SK-N-SH treated with all-trans-retinoic acid at 6 μM for 48 hours (cell line): ENCODE measurements around the gene TIGD6.

ENCODE experiments used
- ATAC-seq: fragments of 200-7000 bp; cut with Tn5 transposase; 3 replicates; pipeline ENCODE4 v1.9.1; 2020; ENCODE audit warnings: mild to moderate bottlenecking, moderate library complexity
- ARNTL ChIP-seq: fragments of 450-650 bp; formaldehyde crosslinking; IDR thresholded peaks from 2 replicates; pipeline ENCODE4 v1.5.0; 2020; ENCODE audit warnings: low read depth, mild to moderate bottlenecking, moderate library complexity, borderline replicate concordance
- BACH2 ChIP-seq: fragments of 250-450 bp; sonication (Bioruptor Pico); IDR thresholded peaks from 2 replicates; pipeline ENCODE4 v1.9.0; 2021; ENCODE audit warnings: mild to moderate bottlenecking, borderline replicate concordance
- CREB5 ChIP-seq: fragments of 250-450 bp; sonication (Bioruptor Pico); IDR thresholded peaks from 2 replicates; pipeline ENCODE4 v1.5.1; 2020; ENCODE audit warnings: low read depth, mild to moderate bottlenecking, moderate library complexity
- CSRNP3 ChIP-seq: fragments of 250-450 bp; sonication (Bioruptor Pico); IDR thresholded peaks from 2 replicates; pipeline ENCODE4 v1.5.1; 2021; ENCODE audit warnings: mild to moderate bottlenecking, moderate library complexity
- GLIS3 ChIP-seq: fragments of 250-450 bp; sonication (Bioruptor Pico); IDR thresholded peaks from 2 replicates; pipeline ENCODE4 v1.5.0; 2020; ENCODE audit warnings: mild to moderate bottlenecking, moderate library complexity
- OSR1 ChIP-seq: fragments of 250-450 bp; sonication (Bioruptor Pico); IDR thresholded peaks from 2 replicates; pipeline ENCODE4 v1.8.0; 2022; ENCODE audit warnings: moderate library complexity, mild to moderate bottlenecking, inconsistent platforms
- PATZ1 ChIP-seq: fragments of 250-450 bp; sonication (Bioruptor Pico); IDR thresholded peaks from 2 replicates; pipeline ENCODE4 v1.8.0; 2020; ENCODE audit warnings: mild to moderate bottlenecking, moderate library complexity, borderline replicate concordance
- PPARA ChIP-seq: fragments of 250-450 bp; sonication (Bioruptor Pico); IDR thresholded peaks from 2 replicates; pipeline ENCODE4 v1.5.0; 2020; ENCODE audit warnings: mild to moderate bottlenecking, borderline replicate concordance
- RARB ChIP-seq: fragments of 250-450 bp; sonication (Bioruptor Pico); IDR thresholded peaks from 2 replicates; pipeline ENCODE4 v1.8.0; 2021; ENCODE audit warnings: mild to moderate bottlenecking, moderate library complexity
- SNAI2 ChIP-seq: fragments of 250-450 bp; sonication (Bioruptor Pico); IDR thresholded peaks from 2 replicates; pipeline ENCODE4 v1.5.0; 2020; ENCODE audit warnings: mild to moderate bottlenecking, moderate library complexity
- TCF4 ChIP-seq: fragments of 250-450 bp; sonication (Bioruptor Pico); IDR thresholded peaks from 2 replicates; pipeline ENCODE4 v1.8.0; 2021; ENCODE audit warnings: mild to moderate bottlenecking, moderate library complexity, borderline replicate concordance
- TOX ChIP-seq: fragments of 250-450 bp; sonication (Bioruptor Pico); IDR thresholded peaks from 2 replicates; pipeline ENCODE4 v1.8.0; 2021; ENCODE audit warnings: mild to moderate bottlenecking, moderate library complexity, borderline replicate concordance
- ZC3H10 ChIP-seq: fragments of 250-450 bp; sonication (Bioruptor Pico); IDR thresholded peaks from 2 replicates; pipeline ENCODE4 v1.5.1; 2021; ENCODE audit warnings: mild to moderate bottlenecking, moderate library complexity
- ZFP30 ChIP-seq: fragments of 450-650 bp; formaldehyde crosslinking; IDR thresholded peaks from 2 replicates; pipeline ENCODE4 v1.5.0; 2022; ENCODE audit warnings: mild to moderate bottlenecking, moderate library complexity
- ZNF565 ChIP-seq: fragments of 450-650 bp; formaldehyde crosslinking; conservative IDR thresholded peaks from 2 replicates; pipeline ENCODE4 v1.5.0; 2020; ENCODE audit warnings: low read depth, mild to moderate bottlenecking, moderate library complexity
- ZNF70 ChIP-seq: fragments of 450-650 bp; formaldehyde crosslinking; IDR thresholded peaks from 2 replicates; pipeline ENCODE4 v1.5.0; 2020; ENCODE audit warnings: mild to moderate bottlenecking, moderate library complexity
- ZNF8 ChIP-seq: fragments of 450-650 bp; formaldehyde crosslinking; IDR thresholded peaks from 2 replicates; pipeline ENCODE4 v1.5.0; 2020; ENCODE audit warnings: mild to moderate bottlenecking, moderate library complexity
- TF ChIP-seq, protein P1 (sequence below): fragments of 250-450 bp; sonication (Bioruptor Pico); IDR thresholded peaks from 2 replicates; pipeline ENCODE4 v1.5.0; 2020; ENCODE audit warnings: mild to moderate bottlenecking, moderate library complexity

The TIGD6 gene

GRCh38 chr5:149961186-149961685 lies 39.2 kb downstream of the TIGD6 start:
- ATAC-seq, result peak; percentile 46; the same call in 2 of the 3 replicates

GRCh38 chr5:149960272-149961185 lies 39.9 kb downstream of the TIGD6 start, which contains the start of gene SLC26A2:
Gene SLC26A2, plus strand, starts transcription at chr5:149960758. Its CDS starts 16,895 bp downstream, at chr5:149977653.
- peak; percentile 98 for ATAC-seq
- TF ChIP-seq PATZ1 (no peak), ZNF565 (CRISPR knock-in tag) (no peak), PPARA (CRISPR knock-in tag) (no peak), OSR1 (CRISPR knock-in tag) (no peak), GLIS3 (CRISPR knock-in tag) (no peak), TOX (CRISPR knock-in tag) (no peak), TCF4 (CRISPR knock-in tag) (no peak), BACH2 (CRISPR knock-in tag) (no peak), ZC3H10 (no peak), ARNTL (CRISPR knock-in tag) (no peak), ZNF8 (CRISPR knock-in tag) (no peak), ZFP30 (CRISPR knock-in tag) (no peak)
- TF ChIP-seq, protein P1, sequence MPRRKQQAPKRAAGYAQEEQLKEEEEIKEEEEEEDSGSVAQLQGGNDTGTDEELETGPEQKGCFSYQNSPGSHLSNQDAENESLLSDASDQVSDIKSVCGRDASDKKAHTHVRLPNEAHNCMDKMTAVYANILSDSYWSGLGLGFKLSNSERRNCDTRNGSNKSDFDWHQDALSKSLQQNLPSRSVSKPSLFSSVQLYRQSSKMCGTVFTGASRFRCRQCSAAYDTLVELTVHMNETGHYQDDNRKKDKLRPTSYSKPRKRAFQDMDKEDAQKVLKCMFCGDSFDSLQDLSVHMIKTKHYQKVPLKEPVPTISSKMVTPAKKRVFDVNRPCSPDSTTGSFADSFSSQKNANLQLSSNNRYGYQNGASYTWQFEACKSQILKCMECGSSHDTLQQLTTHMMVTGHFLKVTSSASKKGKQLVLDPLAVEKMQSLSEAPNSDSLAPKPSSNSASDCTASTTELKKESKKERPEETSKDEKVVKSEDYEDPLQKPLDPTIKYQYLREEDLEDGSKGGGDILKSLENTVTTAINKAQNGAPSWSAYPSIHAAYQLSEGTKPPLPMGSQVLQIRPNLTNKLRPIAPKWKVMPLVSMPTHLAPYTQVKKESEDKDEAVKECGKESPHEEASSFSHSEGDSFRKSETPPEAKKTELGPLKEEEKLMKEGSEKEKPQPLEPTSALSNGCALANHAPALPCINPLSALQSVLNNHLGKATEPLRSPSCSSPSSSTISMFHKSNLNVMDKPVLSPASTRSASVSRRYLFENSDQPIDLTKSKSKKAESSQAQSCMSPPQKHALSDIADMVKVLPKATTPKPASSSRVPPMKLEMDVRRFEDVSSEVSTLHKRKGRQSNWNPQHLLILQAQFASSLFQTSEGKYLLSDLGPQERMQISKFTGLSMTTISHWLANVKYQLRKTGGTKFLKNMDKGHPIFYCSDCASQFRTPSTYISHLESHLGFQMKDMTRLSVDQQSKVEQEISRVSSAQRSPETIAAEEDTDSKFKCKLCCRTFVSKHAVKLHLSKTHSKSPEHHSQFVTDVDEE (CRISPR knock-in tag), result no peak

More at GRCh38 chr5:149961186-149961685, 39.2 kb downstream of the TIGD6 start:
- TF ChIP-seq, protein P1 (CRISPR knock-in tag), result no peak
- TF ChIP-seq BACH2 (CRISPR knock-in tag), result no peak
- TF ChIP-seq CREB5, result no peak
- TF ChIP-seq TOX (CRISPR knock-in tag), result no peak
- no peak for TF ChIP-seq SNAI2 (CRISPR knock-in tag)
- TF ChIP-seq RARB, result no peak
- TF ChIP-seq ZNF8 (CRISPR knock-in tag), result no peak
- no peak for TF ChIP-seq CSRNP3
- no peak for TF ChIP-seq ZNF70 (CRISPR knock-in tag)
- no peak for TF ChIP-seq ZFP30 (CRISPR knock-in tag)
- TF ChIP-seq, all 23 proteins: peak for 0
